ENCODE measurements around the gene SLC25A26.
"Not testable (repeated sequence)": the region's sequence is repeated elsewhere in the genome, so short reads cannot be mapped to it uniquely, and the experiment has no call there.

SLC25A26 gene

DNA sequence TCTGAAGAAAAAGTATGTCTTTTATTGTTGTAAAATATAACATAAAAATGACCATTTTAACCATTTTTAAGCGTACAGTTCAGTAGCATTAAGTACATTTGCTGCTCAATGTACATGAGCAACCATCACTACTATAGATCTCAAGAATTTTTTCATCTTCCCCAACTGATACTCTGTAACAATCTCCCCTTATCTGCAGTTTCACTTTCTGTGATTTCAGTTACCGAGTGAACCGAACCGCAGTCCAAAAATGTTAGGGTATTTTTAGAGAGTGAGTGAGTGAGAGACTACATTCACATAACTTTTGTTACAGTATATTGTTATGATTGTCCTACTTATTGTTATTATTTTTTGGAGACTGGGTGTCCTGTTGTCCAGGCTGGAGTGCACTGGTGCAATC lies 9.0 kb upstream of the SLC25A26 start:
- no peak for DNase-seq
- Histone ChIP-seq H3K36me3 (no peaks in the 10 kb centered on the region), H3K27me3 (ENCODE audit: insufficient read depth, low read depth, severe bottlenecking) (no peaks in the 10 kb centered on the region), H3K9me3 (ENCODE audit: severe bottlenecking) (no peaks in the 10 kb centered on the region), H3K4me3 (ENCODE audit: low read depth, low read length) (no peak overlapping the region), H3K27ac (no peak overlapping the region)
- no peak for TF ChIP-seq CTCF (IDR thresholded peaks at IDR 0.05; ENCODE audit: low read depth, low read length)

DNA sequence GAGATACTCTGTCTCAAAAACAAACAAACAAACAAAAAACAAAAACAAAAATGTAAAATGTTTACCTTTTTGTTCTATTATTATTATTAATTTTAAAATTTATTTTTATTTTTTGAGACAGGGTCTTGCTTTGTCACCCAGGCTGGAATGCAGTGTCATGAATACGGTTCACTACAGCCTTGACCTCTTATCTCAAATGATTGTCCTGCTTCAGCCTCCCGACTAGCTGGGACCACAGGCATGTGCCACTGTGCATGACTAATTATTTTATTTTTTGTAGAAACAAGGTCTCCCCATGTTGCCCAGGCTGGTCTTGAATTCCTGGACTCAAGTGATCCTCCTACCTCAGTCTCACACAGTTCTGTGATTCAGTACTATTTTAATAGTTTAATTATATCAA lies 5.7 kb upstream of the SLC25A26 start:
- Histone ChIP-seq H3K27me3 (ENCODE audit: insufficient read depth, low read depth, severe bottlenecking) (no peaks in the 10 kb centered on the region), H3K4me3 (ENCODE audit: low read depth, low read length) (no peak overlapping the region), H3K9me3 (ENCODE audit: severe bottlenecking) (no peaks in the 10 kb centered on the region), H3K27ac (no peak overlapping the region), H3K36me3 (no peaks in the 10 kb centered on the region)
- no peak for DNase-seq
- TF ChIP-seq CTCF (IDR thresholded peaks at IDR 0.05; ENCODE audit: low read depth, low read length) = no peak

DNA sequence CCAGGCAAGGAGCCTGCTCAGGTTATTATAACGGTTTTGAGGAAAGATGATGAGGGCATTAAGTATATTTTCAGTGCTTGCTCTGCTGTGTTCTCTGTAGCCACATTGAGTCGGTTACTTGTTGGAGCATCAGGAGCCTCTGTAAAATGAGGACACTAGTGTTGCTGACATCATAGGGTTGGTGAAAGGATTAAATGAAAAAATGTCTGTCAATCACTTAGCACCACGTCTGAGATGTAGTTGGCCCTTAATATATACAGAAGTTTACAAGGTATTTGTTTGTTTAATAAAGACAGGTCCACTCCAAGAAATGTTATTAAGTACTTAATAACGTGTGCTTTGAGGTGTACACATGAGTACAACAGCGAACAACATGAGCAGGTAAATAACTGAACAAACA lies 735 bp upstream of the SLC25A26 start:
- Histone ChIP-seq H3K27ac (peak overlapping the region; percentile 21; the same call in 1 of the 2 replicates), H3K36me3 (peaks cover 3% of the 10 kb centered on the region), H3K4me3 (ENCODE audit: low read depth, low read length) (peak overlapping the region; percentile 71), H3K9me3 (ENCODE audit: severe bottlenecking) (no peaks in the 10 kb centered on the region), H3K27me3 (ENCODE audit: insufficient read depth, low read depth, severe bottlenecking) (no peaks in the 10 kb centered on the region)
- no peak for DNase-seq
- TF ChIP-seq CTCF (IDR thresholded peaks at IDR 0.05; ENCODE audit: low read depth, low read length) = no peak

- Histone ChIP-seq H3K27ac (no peak overlapping the region), H3K36me3 (peaks cover 3% of the 10 kb centered on the region), H3K9me3 (ENCODE audit: severe bottlenecking) (no peaks in the 10 kb centered on the region), H3K4me3 (ENCODE audit: low read depth, low read length) (no peak overlapping the region), H3K27me3 (ENCODE audit: insufficient read depth, low read depth, severe bottlenecking) (no peaks in the 10 kb centered on the region)
- TF ChIP-seq CTCF (IDR thresholded peaks at IDR 0.05; ENCODE audit: low read depth, low read length) = no peak
- DNase-seq = no peak
Measured at GRCh38 chr3:66224220-66224619, 3.4 kb downstream of the SLC25A26 start.

DNA sequence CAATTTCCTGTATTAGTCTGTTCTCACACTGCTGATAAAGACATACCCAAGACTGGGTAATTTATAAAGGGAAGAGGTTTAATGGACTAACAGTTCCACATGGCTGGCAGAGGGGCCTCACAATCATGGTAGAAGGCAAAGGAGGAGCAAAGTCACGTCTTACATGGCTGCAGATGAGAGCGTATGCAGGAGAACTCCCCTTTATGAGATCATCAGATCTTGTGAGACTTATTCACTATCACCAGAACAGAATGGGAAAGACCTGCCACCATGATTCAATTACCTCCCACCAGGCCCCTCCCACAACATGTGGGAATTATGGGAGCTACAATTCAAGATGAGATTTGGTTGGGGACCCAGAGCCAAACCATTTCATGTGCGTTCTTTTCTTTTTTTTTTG lies 5.3 kb downstream of the SLC25A26 start:
- not testable (repeated sequence) for H3K27ac ChIP-seq; H3K9me3 ChIP-seq (ENCODE audit: severe bottlenecking); H3K4me3 ChIP-seq (ENCODE audit: low read depth, low read length); H3K36me3 ChIP-seq; DNase-seq; H3K27me3 ChIP-seq (ENCODE audit: insufficient read depth, low read depth, severe bottlenecking)

GRCh38 chr3:66227051-66227450 lies 6.2 kb downstream of the SLC25A26 start:
- DNase-seq = no peak
- Histone ChIP-seq H3K27ac (no peak overlapping the region), H3K4me3 (ENCODE audit: low read depth, low read length) (no peak overlapping the region), H3K9me3 (ENCODE audit: severe bottlenecking) (no peaks in the 10 kb centered on the region), H3K36me3 (peaks cover 3% of the 10 kb centered on the region), H3K27me3 (ENCODE audit: insufficient read depth, low read depth, severe bottlenecking) (no peaks in the 10 kb centered on the region)
- no peak for TF ChIP-seq CTCF (IDR thresholded peaks at IDR 0.05; ENCODE audit: low read depth, low read length)

All from WERI-Rb-1 (cell line).